ENCODE results near the gene OPCML.

OPCML gene

DNA sequence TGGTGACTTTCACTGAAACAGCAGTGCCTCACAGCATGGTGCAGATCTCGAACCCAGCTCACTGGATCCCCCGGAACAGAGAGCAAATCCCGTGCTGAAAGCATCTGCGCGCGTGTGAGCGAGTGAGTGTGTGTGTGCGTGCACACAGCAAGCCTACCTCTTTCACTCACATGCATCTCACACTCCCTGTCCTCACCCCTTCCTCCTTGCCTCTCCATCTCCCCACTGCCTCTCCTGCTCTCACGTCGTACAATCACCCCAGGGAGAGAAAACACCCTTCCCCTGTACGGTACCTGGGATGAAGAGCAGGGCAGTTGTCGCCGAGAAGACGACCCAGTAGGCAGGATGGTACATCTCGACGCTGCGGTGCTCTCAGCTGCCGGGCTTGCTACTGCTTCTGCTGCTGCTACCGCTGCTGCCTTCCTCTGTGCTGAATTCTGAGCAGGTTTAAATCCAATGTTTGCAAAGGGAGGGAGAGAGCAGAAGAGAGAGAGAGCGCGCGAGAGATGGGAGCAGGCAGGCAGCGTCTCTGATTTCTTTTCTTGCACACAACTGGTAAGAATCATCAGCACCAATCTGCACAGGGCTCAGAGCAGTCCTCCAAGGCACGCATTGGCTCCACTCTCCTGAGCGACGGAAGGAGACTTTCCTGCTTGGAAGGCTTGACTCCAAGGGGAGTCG is at the start of gene OPCML:
TSS of gene OPCML (minus strand) at position 531 of the 681 bp plus-strand sequence.
- H3K36me3 ChIP-seq: no peaks in the 10 kb centered on the region
- no peak for TF ChIP-seq CTCF (IDR thresholded peaks at IDR 0.05; ENCODE audit: low read depth, low read length)
- no peak within 1 kb of the TSS for H3K27ac ChIP-seq
- no peaks in the 10 kb centered on the region for H3K9me3 ChIP-seq (ENCODE audit: severe bottlenecking)
- no peak for DNase-seq
- H3K27me3 ChIP-seq (ENCODE audit: insufficient read depth, low read depth, severe bottlenecking): no peaks in the 10 kb centered on the region
- no peak within 1 kb of the TSS for H3K4me3 ChIP-seq (ENCODE audit: low read depth, low read length)

DNA sequence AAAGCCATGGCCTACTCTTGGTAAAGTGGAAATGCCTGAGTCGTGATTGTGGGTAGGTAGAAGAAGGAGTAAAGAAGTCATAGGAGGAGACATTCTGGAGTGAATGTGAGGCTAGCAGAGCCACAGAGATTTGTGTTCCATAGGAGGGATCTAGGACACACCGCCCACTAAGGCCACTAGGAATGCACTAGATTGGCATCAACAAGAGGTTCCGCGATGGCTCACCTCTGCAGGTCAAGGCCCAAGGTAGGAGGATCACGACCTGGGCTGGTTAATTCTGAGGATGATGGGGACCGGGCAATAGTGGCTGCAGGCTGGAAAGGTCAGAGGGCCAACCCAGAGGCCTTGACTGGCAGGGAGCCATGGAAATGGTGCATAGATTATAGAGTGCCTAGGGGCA is 48.8 kb upstream of the OPCML start:
- H3K9me3 ChIP-seq (ENCODE audit: severe bottlenecking): no peaks in the 10 kb centered on the region
- no peak overlapping the region for H3K4me3 ChIP-seq (ENCODE audit: low read depth, low read length)
- DNase-seq: no peak
- no peaks in the 10 kb centered on the region for H3K27me3 ChIP-seq (ENCODE audit: insufficient read depth, low read depth, severe bottlenecking)
- TF ChIP-seq CTCF (IDR thresholded peaks at IDR 0.05; ENCODE audit: low read depth, low read length): no peak
- H3K27ac ChIP-seq: no peak overlapping the region
- no peaks in the 10 kb centered on the region for H3K36me3 ChIP-seq

DNA sequence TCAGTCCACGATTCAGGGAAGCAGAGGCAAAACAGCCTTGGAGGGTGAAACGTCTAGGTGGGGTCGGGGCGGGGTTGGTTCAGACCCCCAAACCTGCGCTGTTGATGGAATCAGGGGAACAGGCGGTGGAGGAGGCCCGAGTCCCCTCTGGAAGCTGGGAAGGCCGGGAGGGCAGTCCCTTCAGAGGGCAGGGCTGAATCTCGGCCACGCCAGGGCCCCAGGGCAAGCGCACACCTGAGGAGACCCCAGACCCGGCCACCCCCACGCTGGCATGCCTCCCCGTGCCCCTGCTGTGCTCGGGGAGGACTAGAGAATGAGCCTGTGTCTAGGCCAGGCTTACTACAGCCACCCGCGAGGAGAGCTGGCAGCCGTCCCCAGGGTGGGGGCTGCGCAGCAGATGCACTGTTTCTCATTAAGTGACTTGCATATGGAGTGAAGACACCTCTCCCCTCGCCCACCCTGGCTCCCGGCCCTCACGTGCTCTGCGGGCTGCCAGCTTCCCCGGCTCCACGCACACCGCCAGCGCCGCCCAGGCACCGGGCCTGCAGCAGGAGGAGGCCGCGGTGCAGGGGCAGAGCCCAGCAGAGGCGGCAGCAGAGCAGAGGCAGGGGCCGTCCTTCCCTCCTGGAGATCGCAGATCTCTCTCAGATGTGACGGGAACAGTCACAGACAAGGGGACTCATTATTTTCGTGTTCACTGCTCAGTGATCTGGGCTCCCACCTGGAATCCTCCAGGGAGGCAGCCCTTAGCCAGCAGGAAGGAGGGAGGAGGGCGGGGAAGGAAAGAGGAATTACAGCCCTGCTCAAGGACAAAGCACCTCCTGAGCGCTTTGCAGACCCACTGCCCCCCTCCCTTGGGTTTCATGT is 47.1 kb upstream of the OPCML start:
- Histone ChIP-seq H3K4me3 (ENCODE audit: low read depth, low read length) (no peak overlapping the region), H3K27me3 (ENCODE audit: insufficient read depth, low read depth, severe bottlenecking) (no peaks in the 10 kb centered on the region), H3K36me3 (no peaks in the 10 kb centered on the region), H3K9me3 (ENCODE audit: severe bottlenecking) (no peaks in the 10 kb centered on the region), H3K27ac (no peak overlapping the region)
- TF ChIP-seq CTCF (IDR thresholded peaks at IDR 0.05; ENCODE audit: low read depth, low read length): no peak
- DNase-seq: no peak

DNA sequence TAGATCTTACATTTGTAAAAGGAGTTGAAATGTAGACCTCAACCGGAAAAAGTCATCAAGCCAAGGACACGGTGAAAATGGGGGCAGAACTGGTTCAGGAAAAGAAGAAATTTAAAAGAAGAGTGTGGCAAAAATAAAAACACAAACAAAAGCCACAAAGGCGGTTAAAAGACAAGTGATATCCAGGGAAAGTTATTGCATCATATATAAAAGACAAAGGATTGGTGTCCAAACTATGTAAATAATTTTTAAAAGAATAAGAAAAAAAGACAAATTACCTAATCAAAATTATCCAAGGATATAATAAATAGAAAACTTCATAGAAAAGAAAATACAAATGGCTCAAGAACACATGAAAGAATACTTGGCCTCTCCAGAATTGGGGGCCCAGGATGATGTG is 45.1 kb upstream of the OPCML start:
- Histone ChIP-seq H3K27me3 (ENCODE audit: insufficient read depth, low read depth, severe bottlenecking) (no peaks in the 10 kb centered on the region), H3K4me3 (ENCODE audit: low read depth, low read length) (no peak overlapping the region), H3K27ac (no peak overlapping the region), H3K36me3 (no peaks in the 10 kb centered on the region), H3K9me3 (ENCODE audit: severe bottlenecking) (no peaks in the 10 kb centered on the region)
- TF ChIP-seq CTCF (IDR thresholded peaks at IDR 0.05; ENCODE audit: low read depth, low read length): no peak
- no peak for DNase-seq

- peak; percentile 63 for TF ChIP-seq CTCF (IDR thresholded peaks at IDR 0.05; ENCODE audit: low read depth, low read length)
- no peak for DNase-seq
- H3K27me3 ChIP-seq (ENCODE audit: insufficient read depth, low read depth, severe bottlenecking): no peaks in the 10 kb centered on the region
Observed at GRCh38 chr11:133576351-133576750, 44.0 kb upstream of the OPCML start.

More at GRCh38 chr11:133576351-133576750, 44.0 kb upstream of the OPCML start:
- H3K4me3 ChIP-seq (ENCODE audit: low read depth, low read length): no peak overlapping the region
- no peaks in the 10 kb centered on the region for H3K9me3 ChIP-seq (ENCODE audit: severe bottlenecking)
- H3K27ac ChIP-seq: no peak overlapping the region
- no peaks in the 10 kb centered on the region for H3K36me3 ChIP-seq

All from WERI-Rb-1 (cell line).